RWPE1 (cell line): ENCODE data around the gene NPPC.

ENCODE experiments used
- CTCF ChIA-PET: fragments of 350-600 bp; sonication (Branson Sonifier 250); formaldehyde crosslinking; extraction: SDS; loops from one replicate; lab custom pipeline; 2021; lab: Yijun Ruan, JAX
- POLR2A ChIA-PET: fragments of 400-600 bp; formaldehyde crosslinking; extraction: SDS; loops from one replicate; lab custom pipeline; 2020; ENCODE audit warnings: antibody characterized with exemption; ENCODE audit not compliant: low non-redundant PET; lab: Yijun Ruan, JAX
- DNase-seq: peaks from one replicate; pipeline ENCODE4 v3.0.0; 2012; ENCODE audit warnings: low spot score
- H3K27ac ChIP-seq: fragments of 450-650 bp; 2 replicates; pipeline ENCODE4 v1.5.1; 2017
- CTCF ChIP-seq: fragments of 450-650 bp; conservative IDR thresholded peaks from 2 replicates; pipeline ENCODE4 v1.5.1; 2017; ENCODE audit warnings: low read depth, mild to moderate bottlenecking

NPPC gene

GRCh38 chr2:231928901-231929725 is 2.9 kb upstream of the NPPC start:
- ChIA-PET POLR2A (no interaction called here), CTCF (interaction anchor here (0.5 kb wide), 1 partner anchor 405 kb away, joined by 6 read pairs; no protein-coding TSS in a partner anchor)
- no peak for DNase-seq
- no peak overlapping the region for H3K27ac ChIP-seq
- no peak for TF ChIP-seq CTCF

GRCh38 chr2:231928481-231928880 is 2.3 kb upstream of the NPPC start:
- H3K27ac ChIP-seq: no peak overlapping the region
- no peak for DNase-seq
- ChIA-PET POLR2A (no interaction called here), CTCF (no interaction called here)
- no peak for TF ChIP-seq CTCF

- ChIA-PET CTCF (interaction anchor here (0.7 to 4.3 kb wide), 3 partner anchors 28 to 361 kb away, joined by 3 to 43 read pairs (median 8); no protein-coding TSS in a partner anchor), POLR2A (no interaction called here)
- H3K27ac ChIP-seq: no peak overlapping the region
- TF ChIP-seq CTCF: no peak
- DNase-seq: no peak
Measured at GRCh38 chr2:231927566-231927890, 1.3 kb upstream of the NPPC start.

- POLR2A ChIA-PET: no interaction called here
- no peak for TF ChIP-seq CTCF
- peak; percentile 34 for DNase-seq
- H3K27ac ChIP-seq: no peak overlapping the region
- CTCF ChIA-PET: interaction anchor here (0.7 to 4.3 kb wide), 8 partner anchors 11 to 582 kb away, joined by 4 to 43 read pairs (median 4); no protein-coding TSS in a partner anchor
Measured at GRCh38 chr2:231926761-231927565, 767 bp upstream of the NPPC start.

GRCh38 chr2:231925303-231926179 is 655 bp downstream of the NPPC start:
- peak; percentile 89 for TF ChIP-seq CTCF
- DNase-seq: peak; percentile 80
- no peak overlapping the region for H3K27ac ChIP-seq
- CTCF ChIA-PET: interaction anchor here (0.5 to 4.3 kb wide), 23 partner anchors 10 to 649 kb away, joined by 3 to 43 read pairs (median 3); no protein-coding TSS in a partner anchor
- POLR2A ChIA-PET: no interaction called here
